ENCODE measurements around the gene ITGAX. TPM values are rescaled to one million over a fixed set of nuclear protein-coding genes. Genes with fewer than 3 reads are reported as not detected.

Gene ITGAX
- total RNA-seq, 4 donors from 2014 or later = 4.7 to 158 (median 7.3) TPM

Other genes with a start within 250 kb of the ITGAX start
- gene BCKDK, start 246.8 kb upstream of the ITGAX start, total RNA-seq = 10 to 100 TPM; 26.6 to 45.2 (median 33.2) TPM
- 10 to 100 TPM; 42.3 to 71.2 (median 51.9) TPM for gene KAT8, start 237.5 kb upstream of the ITGAX start, total RNA-seq
- gene PRSS8, start 219.4 kb upstream of the ITGAX start, total RNA-seq = 1 to 10 TPM in 1 of 4 donors, not detected in 3; 1.4 TPM
- 10 to 100 TPM in 2 of 4 donors, 1 to 10 TPM in 2; 2.6 to 11.3 (median 8.3) TPM for gene PRSS36, start 205.1 kb upstream of the ITGAX start, total RNA-seq
- gene FUS, start 175.0 kb upstream of the ITGAX start, total RNA-seq = 10 to 100 TPM; 53.7 to 92.5 (median 66.2) TPM
- gene PYCARD, start 152.4 kb upstream of the ITGAX start, total RNA-seq = 10 to 100 TPM; 27.1 to 88.4 (median 49.7) TPM
- gene TRIM72, start 141.1 kb upstream of the ITGAX start, total RNA-seq = not detected
- gene PYDC1, start 138.0 kb upstream of the ITGAX start, total RNA-seq = not detected
- 10 to 100 TPM; 12.4 to 72.2 (median 29.8) TPM for gene ITGAM, start 95.2 kb upstream of the ITGAX start, total RNA-seq
- gene ITGAD, start 38.2 kb downstream of the ITGAX start, total RNA-seq = under 1 TPM in 3 of 4 donors, not detected in 1; 0.22 to 0.68 (median 0.65) TPM
- gene COX6A2, start 73.2 kb downstream of the ITGAX start, total RNA-seq = not detected
- 1 to 10 TPM in 3 of 4 donors, under 1 TPM in 1; 0.98 to 2.4 (median 1.3) TPM for gene ZNF843, start 87.6 kb downstream of the ITGAX start, total RNA-seq
- gene ARMC5, start 104.3 kb downstream of the ITGAX start, total RNA-seq = 1 to 10 TPM; 2.5 to 7.7 (median 4.4) TPM
- gene TGFB1I1, start 117.0 kb downstream of the ITGAX start, total RNA-seq = 10 to 100 TPM; 12.6 to 35.0 (median 19.7) TPM
- gene SLC5A2, start 127.9 kb downstream of the ITGAX start, total RNA-seq = not detected
- gene RUSF1, start 153.2 kb downstream of the ITGAX start, total RNA-seq = 10 to 100 TPM; 20.2 to 49.2 (median 34.2) TPM
- gene AHSP, start 172.7 kb downstream of the ITGAX start, total RNA-seq = 1 to 10 TPM in 1 of 4 donors, not detected in 3; 4.7 TPM